HL-60 (cell line): ENCODE measurements around the gene NNMT.

Source experiments
- GABPA ChIP-seq: IDR thresholded peaks from 2 replicates; pipeline ENCODE4 v1.6.1; 2012; ENCODE audit warnings: low read depth
- POLR2AphosphoS5 ChIP-seq: IDR thresholded peaks from 2 replicates; pipeline ENCODE4 v1.6.1; 2012; ENCODE audit warnings: low read depth
- REST ChIP-seq: IDR thresholded peaks from 2 replicates; pipeline ENCODE4 v1.6.1; 2012; ENCODE audit warnings: low read depth; ENCODE audit not compliant: insufficient replicate concordance
- SPI1 ChIP-seq: IDR thresholded peaks from 2 replicates; pipeline ENCODE4 v1.6.1; 2012; ENCODE audit warnings: low read depth, mild to moderate bottlenecking, borderline replicate concordance
- TF ChIP-seq, protein P1 (sequence below): IDR thresholded peaks from one replicate; pipeline ENCODE4 v1.5.1; 2011; ENCODE audit warnings: low read length, control low read depth, inconsistent platforms; ENCODE audit not compliant: insufficient read depth

GRCh38 chr11:114253771-114254170, 42.4 kb upstream of the NNMT start:
- TF ChIP-seq GABPA: no peak
- TF ChIP-seq POLR2AphosphoS5: no peak
- TF ChIP-seq, protein P1, sequence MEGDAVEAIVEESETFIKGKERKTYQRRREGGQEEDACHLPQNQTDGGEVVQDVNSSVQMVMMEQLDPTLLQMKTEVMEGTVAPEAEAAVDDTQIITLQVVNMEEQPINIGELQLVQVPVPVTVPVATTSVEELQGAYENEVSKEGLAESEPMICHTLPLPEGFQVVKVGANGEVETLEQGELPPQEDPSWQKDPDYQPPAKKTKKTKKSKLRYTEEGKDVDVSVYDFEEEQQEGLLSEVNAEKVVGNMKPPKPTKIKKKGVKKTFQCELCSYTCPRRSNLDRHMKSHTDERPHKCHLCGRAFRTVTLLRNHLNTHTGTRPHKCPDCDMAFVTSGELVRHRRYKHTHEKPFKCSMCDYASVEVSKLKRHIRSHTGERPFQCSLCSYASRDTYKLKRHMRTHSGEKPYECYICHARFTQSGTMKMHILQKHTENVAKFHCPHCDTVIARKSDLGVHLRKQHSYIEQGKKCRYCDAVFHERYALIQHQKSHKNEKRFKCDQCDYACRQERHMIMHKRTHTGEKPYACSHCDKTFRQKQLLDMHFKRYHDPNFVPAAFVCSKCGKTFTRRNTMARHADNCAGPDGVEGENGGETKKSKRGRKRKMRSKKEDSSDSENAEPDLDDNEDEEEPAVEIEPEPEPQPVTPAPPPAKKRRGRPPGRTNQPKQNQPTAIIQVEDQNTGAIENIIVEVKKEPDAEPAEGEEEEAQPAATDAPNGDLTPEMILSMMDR: no peak
- TF ChIP-seq SPI1: no peak
- TF ChIP-seq REST: no peak
